ENCODE data around the gene NLRP3. TPM values are rescaled to one million over a fixed set of nuclear protein-coding genes. Genes with fewer than 3 reads are reported as not detected.
"Not testable (repeated sequence)": the region's sequence is repeated elsewhere in the genome, so short reads cannot be mapped to it uniquely, and the experiment has no call there.

Gene NLRP3
- polyA plus RNA-seq, 2 donors, result 0.20 to 0.25 TPM

DNA sequence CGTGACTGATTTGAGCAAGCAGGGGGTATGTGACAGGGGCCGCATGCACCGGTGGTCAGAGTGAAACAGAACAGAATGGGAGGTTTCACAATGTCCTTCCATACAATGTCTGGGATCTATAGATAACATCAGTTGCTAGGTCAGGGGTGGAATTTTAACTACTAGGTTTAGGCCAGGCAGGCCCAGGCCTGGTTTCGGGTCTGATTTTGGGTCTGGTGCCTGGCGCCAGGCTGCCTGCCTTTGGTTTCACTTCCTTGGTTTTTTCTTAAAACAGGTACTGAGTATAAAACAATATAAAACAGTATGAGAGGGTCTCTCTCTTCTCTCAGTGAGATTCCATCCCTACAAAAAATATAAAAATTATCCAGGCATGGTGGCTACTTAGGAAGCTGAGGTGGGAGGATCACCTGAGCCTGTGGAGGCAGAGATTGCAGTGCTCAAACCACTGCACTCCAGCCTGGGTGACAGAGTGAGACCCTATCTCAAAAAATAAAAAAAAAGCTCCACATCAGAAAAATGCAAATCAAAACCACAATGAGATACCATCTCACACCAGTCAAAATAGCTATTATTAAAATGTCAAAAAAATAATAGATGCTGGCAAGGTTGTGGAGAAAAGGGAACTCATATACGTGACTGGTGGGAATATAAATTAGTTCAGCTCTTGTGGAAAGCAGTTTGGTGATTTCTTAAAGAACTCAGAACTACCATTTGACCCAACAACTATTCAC is 60.5 kb downstream of the NLRP3 start:
- WGBS, 2 donors, result 81 to 91% methylated on average over 6 of the region's 6 CpGs
- H3K27ac ChIP-seq (ENCODE audit: low read depth in 2 of 2, low read length in 1 of 2), result not testable (repeated sequence)

DNA sequence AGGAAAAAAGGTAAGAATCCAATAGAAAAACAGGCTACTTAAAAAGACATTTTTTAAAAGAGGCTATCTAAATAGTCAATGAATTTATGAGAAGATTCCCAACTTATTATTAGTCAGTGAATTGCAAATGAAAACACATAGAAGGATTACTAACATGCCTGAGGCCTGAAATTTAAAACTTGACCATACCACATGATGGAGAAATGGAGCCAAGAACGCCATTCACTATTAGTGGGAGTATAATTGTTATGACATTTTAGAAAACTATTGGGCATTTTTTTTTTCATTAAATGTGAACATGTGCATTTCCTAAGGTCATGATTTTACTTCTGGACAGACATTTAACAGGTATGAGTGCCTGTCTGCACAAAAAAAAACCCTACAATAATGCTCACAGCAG is 66.8 kb downstream of the NLRP3 start:
- no peak overlapping the region for H3K27ac ChIP-seq (ENCODE audit: low read depth in 2 of 2, low read length in 1 of 2)
- peaks cover 0 to 2% of the 10 kb centered on the region in 2 donors for H3K9me3 ChIP-seq (ENCODE audit: control insufficient read depth in 2 of 2, insufficient read depth in 1 of 2, low read depth in 1 of 2, low read length in 1 of 2)
- no peaks in the 10 kb centered on the region for H3K36me3 ChIP-seq (ENCODE audit: control insufficient read depth in 2 of 2, insufficient read depth in 2 of 2, low read length in 1 of 2)
- 45 to 65% methylated on average over 1 of the region's 1 CpG for WGBS, 2 donors
- H3K4me1 ChIP-seq (ENCODE audit: control insufficient read depth in 2 of 2, insufficient read depth in 2 of 2, low read length in 1 of 2), result no peaks in the 10 kb centered on the region
- H3K4me3 ChIP-seq (ENCODE audit: low read depth in 1 of 2, low read length in 2 of 2), result no peak overlapping the region
- no peaks in the 10 kb centered on the region for H3K27me3 ChIP-seq (ENCODE audit: control insufficient read depth in 1 of 2, insufficient read depth in 2 of 2, low read length in 2 of 2)

More for the DNA sequence above, 60.5 kb downstream of the NLRP3 start:
- not testable (repeated sequence) for H3K27me3 ChIP-seq (ENCODE audit: control insufficient read depth in 1 of 2, insufficient read depth in 2 of 2, low read length in 2 of 2); H3K36me3 ChIP-seq (ENCODE audit: control insufficient read depth in 2 of 2, insufficient read depth in 2 of 2, low read length in 1 of 2); H3K4me3 ChIP-seq (ENCODE audit: low read depth in 1 of 2, low read length in 2 of 2); H3K4me1 ChIP-seq (ENCODE audit: control insufficient read depth in 2 of 2, insufficient read depth in 2 of 2, low read length in 1 of 2); H3K9me3 ChIP-seq (ENCODE audit: control insufficient read depth in 2 of 2, insufficient read depth in 1 of 2, low read depth in 1 of 2, low read length in 1 of 2)

DNA sequence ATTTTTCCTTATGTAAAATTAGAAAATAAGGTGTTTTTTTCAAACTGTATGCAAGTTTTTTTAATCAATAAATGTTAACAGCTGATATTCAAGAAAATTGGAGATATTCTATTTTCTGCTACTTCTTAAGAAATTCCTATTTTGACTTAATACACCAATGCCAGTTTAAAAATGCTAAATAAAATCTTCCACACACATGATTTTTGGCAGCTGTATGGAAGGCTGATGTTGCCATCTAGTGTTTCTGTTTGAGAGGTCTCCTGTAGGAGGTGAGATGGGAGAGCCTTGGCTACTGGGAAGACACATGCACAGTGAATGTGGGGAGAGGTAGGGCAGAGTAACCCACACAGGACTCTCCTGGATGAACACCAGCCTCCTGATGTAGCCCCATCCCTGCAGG is 71.1 kb downstream of the NLRP3 start:
- no peaks in the 10 kb centered on the region for H3K4me1 ChIP-seq (ENCODE audit: control insufficient read depth in 2 of 2, insufficient read depth in 2 of 2, low read length in 1 of 2)
- H3K36me3 ChIP-seq (ENCODE audit: control insufficient read depth in 2 of 2, insufficient read depth in 2 of 2, low read length in 1 of 2), result no peaks in the 10 kb centered on the region
- H3K27ac ChIP-seq (ENCODE audit: low read depth in 2 of 2, low read length in 1 of 2), result no peak overlapping the region
- peaks cover 0 to 2% of the 10 kb centered on the region in 2 donors for H3K9me3 ChIP-seq (ENCODE audit: control insufficient read depth in 2 of 2, insufficient read depth in 1 of 2, low read depth in 1 of 2, low read length in 1 of 2)
- H3K27me3 ChIP-seq (ENCODE audit: control insufficient read depth in 1 of 2, insufficient read depth in 2 of 2, low read length in 2 of 2), result no peaks in the 10 kb centered on the region
- H3K4me3 ChIP-seq (ENCODE audit: low read depth in 1 of 2, low read length in 2 of 2), result no peak overlapping the region

DNA sequence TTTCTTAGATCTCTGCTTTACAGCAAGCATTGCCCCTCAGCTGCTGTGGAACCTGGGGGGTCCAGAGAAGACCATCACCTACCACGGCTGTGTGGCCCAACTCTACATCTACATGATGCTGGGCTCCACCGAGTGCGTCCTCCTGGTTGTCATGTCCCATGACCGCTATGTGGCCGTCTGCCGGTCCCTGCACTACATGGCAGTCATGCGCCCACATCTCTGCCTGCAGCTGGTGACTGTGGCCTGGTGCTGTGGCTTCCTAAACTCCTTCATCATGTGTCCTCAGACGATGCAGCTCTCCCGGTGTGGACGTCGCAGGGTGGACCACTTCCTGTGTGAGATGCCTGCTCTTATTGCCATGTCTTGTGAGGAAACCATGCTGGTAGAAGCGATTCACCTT is 75.4 kb downstream of the NLRP3 start:
- Histone ChIP-seq H3K27ac (ENCODE audit: low read depth in 2 of 2, low read length in 1 of 2) (no peak overlapping the region), H3K9me3 (ENCODE audit: control insufficient read depth in 2 of 2, insufficient read depth in 1 of 2, low read depth in 1 of 2, low read length in 1 of 2) (no peaks in the 10 kb centered on the region), H3K4me3 (ENCODE audit: low read depth in 1 of 2, low read length in 2 of 2) (no peak overlapping the region), H3K27me3 (ENCODE audit: control insufficient read depth in 1 of 2, insufficient read depth in 2 of 2, low read length in 2 of 2) (no peaks in the 10 kb centered on the region), H3K4me1 (ENCODE audit: control insufficient read depth in 2 of 2, insufficient read depth in 2 of 2, low read length in 1 of 2) (no peaks in the 10 kb centered on the region), H3K36me3 (ENCODE audit: control insufficient read depth in 2 of 2, insufficient read depth in 2 of 2, low read length in 1 of 2) (no peaks in the 10 kb centered on the region)
- 84 to 87% methylated on average over 12 of the region's 12 CpGs for WGBS, 2 donors

DNA sequence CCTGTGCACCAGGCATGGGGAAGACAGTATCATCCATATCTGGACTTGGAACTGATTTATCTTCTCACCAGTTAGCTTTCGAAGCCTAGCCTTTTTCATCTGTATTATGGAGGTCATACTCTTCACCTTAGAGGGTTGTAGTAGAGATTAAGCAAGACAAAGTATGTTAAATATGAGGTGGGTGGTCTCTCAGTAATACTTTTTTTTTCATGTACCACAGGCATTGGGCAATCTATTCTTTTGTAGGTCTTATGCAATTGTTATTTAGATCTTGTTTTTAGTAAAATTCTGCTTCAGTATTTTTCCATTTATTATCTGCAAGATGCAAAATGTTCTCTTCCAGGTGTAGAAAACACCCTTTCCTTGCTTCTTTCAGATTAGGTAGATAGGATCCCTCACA is 77.1 kb downstream of the NLRP3 start:
- no peak overlapping the region for H3K4me3 ChIP-seq (ENCODE audit: low read depth in 1 of 2, low read length in 2 of 2)
- WGBS, 2 donors, result 42 to 64% methylated on average over 1 of the region's 1 CpG

DNA sequence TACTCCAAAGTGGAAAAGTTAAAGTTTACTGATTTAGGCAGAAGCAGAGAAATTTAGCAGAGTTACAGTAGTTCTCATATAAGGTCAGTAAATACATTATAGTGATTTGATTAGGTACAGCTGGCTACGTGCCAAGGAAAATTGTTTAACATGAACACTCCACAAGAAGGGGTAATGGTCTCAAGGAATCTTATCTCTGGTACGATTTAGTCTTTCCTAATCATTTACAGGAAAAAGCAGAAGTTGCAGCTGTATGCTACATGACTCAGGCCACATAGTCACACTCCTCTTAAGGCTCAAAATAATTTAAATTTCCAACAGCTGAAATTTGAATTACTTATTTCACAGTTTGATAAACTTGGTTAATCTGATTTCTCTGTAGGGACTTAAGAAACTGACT is 78.8 kb downstream of the NLRP3 start:
- Histone ChIP-seq H3K27ac (ENCODE audit: low read depth in 2 of 2, low read length in 1 of 2) (no peak overlapping the region), H3K4me3 (ENCODE audit: low read depth in 1 of 2, low read length in 2 of 2) (no peak overlapping the region), H3K4me1 (ENCODE audit: control insufficient read depth in 2 of 2, insufficient read depth in 2 of 2, low read length in 1 of 2) (no peaks in the 10 kb centered on the region), H3K27me3 (ENCODE audit: control insufficient read depth in 1 of 2, insufficient read depth in 2 of 2, low read length in 2 of 2) (no peaks in the 10 kb centered on the region), H3K9me3 (ENCODE audit: control insufficient read depth in 2 of 2, insufficient read depth in 1 of 2, low read depth in 1 of 2, low read length in 1 of 2) (no peaks in the 10 kb centered on the region), H3K36me3 (ENCODE audit: control insufficient read depth in 2 of 2, insufficient read depth in 2 of 2, low read length in 1 of 2) (no peaks in the 10 kb centered on the region)
- WGBS, 2 donors, result 29 to 36% methylated on average over 2 of the region's 2 CpGs

More for the DNA sequence above, 77.1 kb downstream of the NLRP3 start:
- no peaks in the 10 kb centered on the region for H3K27me3 ChIP-seq (ENCODE audit: control insufficient read depth in 1 of 2, insufficient read depth in 2 of 2, low read length in 2 of 2)
- H3K4me1 ChIP-seq (ENCODE audit: control insufficient read depth in 2 of 2, insufficient read depth in 2 of 2, low read length in 1 of 2), result no peaks in the 10 kb centered on the region
- no peak overlapping the region for H3K27ac ChIP-seq (ENCODE audit: low read depth in 2 of 2, low read length in 1 of 2)
- H3K9me3 ChIP-seq (ENCODE audit: control insufficient read depth in 2 of 2, insufficient read depth in 1 of 2, low read depth in 1 of 2, low read length in 1 of 2), result no peaks in the 10 kb centered on the region
- no peaks in the 10 kb centered on the region for H3K36me3 ChIP-seq (ENCODE audit: control insufficient read depth in 2 of 2, insufficient read depth in 2 of 2, low read length in 1 of 2)

DNA sequence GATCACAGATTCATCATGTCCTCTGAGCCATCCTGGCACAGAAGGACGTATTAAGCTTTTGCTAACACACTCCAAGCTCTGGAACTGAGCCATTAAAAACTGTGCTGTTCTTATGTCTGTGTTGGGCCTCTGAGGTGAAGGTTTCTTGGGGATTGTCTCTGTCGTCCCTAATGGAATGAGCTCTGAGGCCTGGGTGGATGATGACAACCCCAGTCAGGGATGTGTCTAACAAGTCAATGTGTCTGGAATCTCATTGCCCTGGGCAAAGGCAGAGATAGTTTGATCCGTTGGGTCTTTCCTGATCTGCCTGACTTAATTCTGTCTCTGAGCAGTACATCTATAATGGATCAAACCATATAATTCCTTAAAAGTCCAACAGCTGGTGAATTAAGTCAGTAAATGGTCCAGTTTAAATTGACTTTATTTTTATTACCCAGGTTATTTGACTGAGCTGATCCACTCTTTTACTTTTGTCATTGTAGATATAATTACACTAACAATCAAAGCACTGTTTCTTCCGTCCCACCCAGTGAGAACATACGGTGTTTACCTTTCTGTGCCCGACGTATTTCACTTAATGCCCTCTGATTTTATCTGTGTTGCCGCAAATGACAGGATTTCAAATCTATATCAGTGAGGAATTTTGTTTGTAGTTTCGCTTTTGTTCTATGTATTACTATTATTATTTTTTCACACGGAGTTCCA is 80.8 kb downstream of the NLRP3 start:
- Histone ChIP-seq H3K4me1 (ENCODE audit: control insufficient read depth in 2 of 2, insufficient read depth in 2 of 2, low read length in 1 of 2) (no peaks in the 10 kb centered on the region), H3K9me3 (ENCODE audit: control insufficient read depth in 2 of 2, insufficient read depth in 1 of 2, low read depth in 1 of 2, low read length in 1 of 2) (no peaks in the 10 kb centered on the region), H3K36me3 (ENCODE audit: control insufficient read depth in 2 of 2, insufficient read depth in 2 of 2, low read length in 1 of 2) (no peaks in the 10 kb centered on the region), H3K4me3 (ENCODE audit: low read depth in 1 of 2, low read length in 2 of 2) (no peak overlapping the region), H3K27ac (ENCODE audit: low read depth in 2 of 2, low read length in 1 of 2) (no peak overlapping the region), H3K27me3 (ENCODE audit: control insufficient read depth in 1 of 2, insufficient read depth in 2 of 2, low read length in 2 of 2) (no peaks in the 10 kb centered on the region)
- 44 to 46% methylated on average over 10 of the region's 10 CpGs for WGBS, 2 donors

Other genes with a start within 250 kb of the NLRP3 start
- gene ZNF124, start 244.2 kb upstream of the NLRP3 start, polyA plus RNA-seq, result 1 to 10 TPM in 1 of 2 donors, under 1 TPM in 1; 0.53 to 1.2 TPM
- not detected for gene VN1R5, start 160.1 kb upstream of the NLRP3 start, polyA plus RNA-seq
- gene ZNF496, start 84.3 kb upstream of the NLRP3 start, polyA plus RNA-seq, result 1 to 10 TPM; 3.7 to 3.8 TPM
- gene OR2B11, start 41.9 kb downstream of the NLRP3 start, polyA plus RNA-seq, result not detected
- gene OR2C3, start 120.3 kb downstream of the NLRP3 start, polyA plus RNA-seq, result not detected
- under 1 TPM; 0.06 TPM for gene GCSAML, start 133.0 kb downstream of the NLRP3 start, polyA plus RNA-seq
- gene OR2G2, start 172.2 kb downstream of the NLRP3 start, polyA plus RNA-seq, result not detected
- gene OR2G3, start 189.4 kb downstream of the NLRP3 start, polyA plus RNA-seq, result not detected

Measured in esophagus (tissue), 2 donors.